Neuronal stem cell (in vitro differentiated cells): ENCODE measurements around the gene PGS1.
A peak's percentile ranks its signal among the peaks of the same experiment; 100 is the strongest.

Experiments used
- DNase-seq: peaks from one replicate; pipeline ENCODE4 v3.0.0-alpha.2; 2013; ENCODE audit warnings: low spot score
- H2AFZ ChIP-seq: one replicate; pipeline ENCODE4 v1.6.1; 2013; ENCODE audit warnings: mild to moderate bottlenecking, low read length, inconsistent platforms
- H2AK5ac ChIP-seq: 2 replicates; pipeline ENCODE4 v1.6.1; 2013; ENCODE audit warnings: low read depth, mild to moderate bottlenecking, inconsistent platforms, low read length, moderate library complexity, mixed read lengths
- H2BK120ac ChIP-seq: 2 replicates; pipeline ENCODE4 v1.6.1; 2013; ENCODE audit warnings: low read depth, mild to moderate bottlenecking, inconsistent platforms, low read length, moderate library complexity, mixed read lengths
- H2BK12ac ChIP-seq: one replicate; pipeline ENCODE4 v1.6.1; 2013; ENCODE audit warnings: low read length, inconsistent platforms
- H2BK15ac ChIP-seq: 2 replicates; pipeline ENCODE4 v1.6.1; 2013; ENCODE audit warnings: mild to moderate bottlenecking, low read length, inconsistent platforms, mixed read lengths
- H2BK5ac ChIP-seq: one replicate; pipeline ENCODE4 v1.6.1; 2013; ENCODE audit warnings: inconsistent platforms, mild to moderate bottlenecking, low read length, moderate library complexity
- H3K14ac ChIP-seq: one replicate; pipeline ENCODE4 v1.6.1; 2013; ENCODE audit warnings: low read length, inconsistent platforms
- H3K18ac ChIP-seq: 2 replicates; pipeline ENCODE4 v1.6.1; 2013; ENCODE audit warnings: low read length, inconsistent platforms
- H3K23ac ChIP-seq: 2 replicates; pipeline ENCODE4 v1.6.1; 2013; ENCODE audit warnings: low read depth, mild to moderate bottlenecking, mixed read lengths, low read length, inconsistent platforms; ENCODE audit not compliant: poor library complexity
- H3K27ac ChIP-seq: replicated peaks from 3 replicates; pipeline ENCODE4 v1.5.1; 2013; ENCODE audit warnings: low read length, inconsistent platforms
- H3K27me3 ChIP-seq, 3 experiments: 2 replicates each; pipeline ENCODE4 v1.6.1; 2013; ENCODE audit warnings: low read length in 3 of 3, mild to moderate bottlenecking in 2 of 3, inconsistent platforms in 1 of 3, low read depth in 1 of 3, mixed read lengths in 1 of 3, moderate library complexity in 1 of 3; ENCODE audit not compliant: control insufficient read depth in 3 of 3, insufficient read depth in 3 of 3
- H3K36me3 ChIP-seq, 2 donors: replicated peaks in 1 of 2; 2 replicates each; pipeline ENCODE4 v1.6.1; 2013; ENCODE audit warnings: low read length in 2 of 2; ENCODE audit not compliant: control insufficient read depth in 2 of 2, insufficient read depth in 2 of 2
- H3K4ac ChIP-seq: 2 replicates; pipeline ENCODE4 v1.6.1; 2013; ENCODE audit warnings: inconsistent platforms, mild to moderate bottlenecking, low read length, moderate library complexity
- H3K4me1 ChIP-seq, 2 donors: 1 replicate in 1 of 2; 2 replicates in 1 of 2; pipeline ENCODE4 v1.6.1; 2013; ENCODE audit warnings: low read length in 2 of 2, low read depth in 1 of 2; ENCODE audit not compliant: control insufficient read depth in 2 of 2, insufficient read depth in 1 of 2
- H3K4me2 ChIP-seq: one replicate; pipeline ENCODE4 v1.6.1; 2013; ENCODE audit warnings: mild to moderate bottlenecking, low read length, inconsistent platforms; ENCODE audit not compliant: insufficient read depth, poor library complexity, severe bottlenecking
- H3K4me3 ChIP-seq, 2 donors: 2 replicates each; pipeline ENCODE4 v1.5.1; 2013; ENCODE audit warnings: low read length in 2 of 2, mild to moderate bottlenecking in 2 of 2, inconsistent platforms in 1 of 2, moderate library complexity in 1 of 2
- H3K79me1 ChIP-seq: one replicate; pipeline ENCODE4 v1.6.1; 2013; ENCODE audit warnings: low read depth, mild to moderate bottlenecking, inconsistent platforms, low read length, moderate library complexity
- H3K9ac ChIP-seq: one replicate; pipeline ENCODE4 v1.6.1; 2013; ENCODE audit warnings: mild to moderate bottlenecking, low read depth, low read length, inconsistent platforms; ENCODE audit not compliant: poor library complexity
- H3K9me3 ChIP-seq, 2 donors: replicated peaks in 1 of 2; 2 replicates each; pipeline versions ENCODE3 to v1.6.1; 2013; ENCODE audit warnings: low read length in 2 of 2, mild to moderate bottlenecking in 2 of 2, inconsistent platforms in 1 of 2, low read depth in 1 of 2, mixed read lengths in 1 of 2, moderate library complexity in 1 of 2; ENCODE audit not compliant: control insufficient read depth in 2 of 2, insufficient read depth in 1 of 2
- H4K8ac ChIP-seq: one replicate; pipeline ENCODE4 v1.6.1; 2013; ENCODE audit warnings: low read depth, mild to moderate bottlenecking, inconsistent platforms, low read length, moderate library complexity
- H4K91ac ChIP-seq: one replicate; pipeline ENCODE4 v1.6.1; 2013; ENCODE audit warnings: low read length, low read depth, mild to moderate bottlenecking, inconsistent platforms; ENCODE audit not compliant: poor library complexity
- WGBS, 2 donors: extraction: QIAGEN DNeasy Blood & Tissue Kit; methylation state at CpG; one replicate each; pipeline ENCODE4 v1.1.7; 2013; ENCODE audit warnings: missing lambda C conversion rate in 2 of 2, mixed read lengths in 1 of 2; ENCODE audit not compliant: insufficient read length in 2 of 2, insufficient replicate concordance in 1 of 2; ENCODE audit errors: extremely low coverage in 2 of 2; 5-methylcytosine and 5-hydroxymethylcytosine counted together

The PGS1 gene

GRCh38 chr17:78459696-78460095 lies 81.2 kb downstream of the PGS1 start:
- Histone ChIP-seq H3K27me3 (peaks cover 0 to 2% (median 0%) of the 10 kb centered on the region in 3 experiments), H2BK15ac (no peak overlapping the region)
- DNase-seq, result no peak

GRCh38 chr17:78460176-78460675 lies 81.8 kb downstream of the PGS1 start:
- peak overlapping the region; percentile 53 for H2AK5ac ChIP-seq
- no peak overlapping the region for H3K4ac ChIP-seq
- no peaks in the 10 kb centered on the region for H3K79me1 ChIP-seq
- no peak overlapping the region for H2BK12ac ChIP-seq
- no CpG with 5 or more reads among the region's 11 CpGs for WGBS, 2 donors
- no peak overlapping the region for H4K91ac ChIP-seq
- H3K18ac ChIP-seq, result no peak overlapping the region
- H3K27me3 ChIP-seq, result peaks cover 0 to 2% (median 0%) of the 10 kb centered on the region in 3 experiments
- H3K27ac ChIP-seq, result no peak overlapping the region
- no peak overlapping the region for H3K23ac ChIP-seq
- no peak overlapping the region for H3K4me3 ChIP-seq
- H2BK120ac ChIP-seq, result peak overlapping the region; percentile 1
- H3K36me3 ChIP-seq, result no peaks in the 10 kb centered on the region
- peaks cover 0 to 2% of the 10 kb centered on the region in 2 donors for H3K9me3 ChIP-seq
- peak overlapping the region; percentile 46 for H3K9ac ChIP-seq
- no peak for DNase-seq
- H4K8ac ChIP-seq, result no peak overlapping the region
- no peak overlapping the region for H2BK15ac ChIP-seq
- no peak overlapping the region for H2BK5ac ChIP-seq
- H3K14ac ChIP-seq, result no peak overlapping the region
- H3K4me1 ChIP-seq, result no peaks in the 10 kb centered on the region
- H3K4me2 ChIP-seq, result no peak overlapping the region
- no peak overlapping the region for H2AFZ ChIP-seq

More at GRCh38 chr17:78459696-78460095, 81.2 kb downstream of the PGS1 start:
- Histone ChIP-seq H2BK12ac (no peak overlapping the region), H3K27ac (no peak overlapping the region), H3K23ac (no peak overlapping the region), H3K18ac (peak overlapping the region; percentile 13), H3K4me1 (no peaks in the 10 kb centered on the region), H3K4me2 (no peak overlapping the region), H3K9me3 (peaks cover 0 to 2% of the 10 kb centered on the region in 2 donors), H2AK5ac (peak overlapping the region; percentile 53), H3K36me3 (no peaks in the 10 kb centered on the region), H3K4ac (no peak overlapping the region), H3K4me3 (no peak overlapping the region), H2BK5ac (no peak overlapping the region), H4K8ac (no peak overlapping the region), H2AFZ (no peak overlapping the region), H4K91ac (no peak overlapping the region), H3K79me1 (no peaks in the 10 kb centered on the region), H3K9ac (peak overlapping the region; percentile 12), H2BK120ac (peak overlapping the region; percentile 1), H3K14ac (no peak overlapping the region)
- no CpG with 5 or more reads among the region's 21 CpGs for WGBS, 2 donors

GRCh38 chr17:78460951-78461798 lies 82.7 kb downstream of the PGS1 start:
- Histone ChIP-seq H3K4me1 (no peaks in the 10 kb centered on the region), H2BK12ac (peak overlapping the region; percentile 16), H3K27ac (no peak overlapping the region), H3K4me2 (no peak overlapping the region), H3K4ac (no peak overlapping the region), H3K27me3 (peaks cover 0 to 2% (median 0%) of the 10 kb centered on the region in 3 experiments), H3K23ac (no peak overlapping the region), H3K18ac (peak overlapping the region; percentile 85), H4K91ac (no peak overlapping the region), H4K8ac (peak overlapping the region; percentile 65), H3K9ac (no peak overlapping the region), H2BK120ac (no peak overlapping the region), H3K9me3 (peaks cover 0 to 2% of the 10 kb centered on the region in 2 donors), H2AFZ (no peak overlapping the region), H3K79me1 (no peaks in the 10 kb centered on the region), H2AK5ac (no peak overlapping the region), H3K36me3 (no peaks in the 10 kb centered on the region), H3K4me3 (no peak overlapping the region), H2BK5ac (no peak overlapping the region), H3K14ac (peak overlapping the region; percentile 14), H2BK15ac (no peak overlapping the region)
- WGBS, 2 donors, result no CpG with 5 or more reads among the region's 34 CpGs
- no peak for DNase-seq

GRCh38 chr17:78461799-78462053 lies 83.3 kb downstream of the PGS1 start:
- H3K18ac ChIP-seq, result no peak overlapping the region
- no peak overlapping the region for H4K8ac ChIP-seq
- peaks cover 0 to 3% of the 10 kb centered on the region in 2 donors for H3K4me1 ChIP-seq
- no peak overlapping the region for H3K4ac ChIP-seq
- no peak overlapping the region for H3K4me2 ChIP-seq
- H3K79me1 ChIP-seq, result no peaks in the 10 kb centered on the region
- H2BK12ac ChIP-seq, result no peak overlapping the region
- H3K27ac ChIP-seq, result no peak overlapping the region
- H3K9ac ChIP-seq, result no peak overlapping the region
- no peak overlapping the region for H4K91ac ChIP-seq
- no peaks in the 10 kb centered on the region for H3K36me3 ChIP-seq
- DNase-seq, result no peak
- no peak overlapping the region for H3K14ac ChIP-seq
- no peak overlapping the region for H2BK120ac ChIP-seq
- no CpG with 5 or more reads among the region's 6 CpGs for WGBS, 2 donors
- no peak overlapping the region for H3K4me3 ChIP-seq
- H3K23ac ChIP-seq, result no peak overlapping the region
- H2AK5ac ChIP-seq, result no peak overlapping the region
- no peak overlapping the region for H2BK15ac ChIP-seq
- H2AFZ ChIP-seq, result no peak overlapping the region
- H2BK5ac ChIP-seq, result no peak overlapping the region
- H3K9me3 ChIP-seq, result peaks cover 0 to 6% of the 10 kb centered on the region in 2 donors
- peaks cover 0 to 2% (median 0%) of the 10 kb centered on the region in 3 experiments for H3K27me3 ChIP-seq
